GM12874 (cell line): ENCODE measurements around the gene PPA2.

Experiments used
- CTCF ChIP-seq: IDR thresholded peaks from 2 replicates; pipeline ENCODE4 v1.5.1; 2011; ENCODE audit warnings: low read depth, mild to moderate bottlenecking, control low read depth, low read length, moderate library complexity; ENCODE audit not compliant: insufficient read depth

The PPA2 gene

DNA sequence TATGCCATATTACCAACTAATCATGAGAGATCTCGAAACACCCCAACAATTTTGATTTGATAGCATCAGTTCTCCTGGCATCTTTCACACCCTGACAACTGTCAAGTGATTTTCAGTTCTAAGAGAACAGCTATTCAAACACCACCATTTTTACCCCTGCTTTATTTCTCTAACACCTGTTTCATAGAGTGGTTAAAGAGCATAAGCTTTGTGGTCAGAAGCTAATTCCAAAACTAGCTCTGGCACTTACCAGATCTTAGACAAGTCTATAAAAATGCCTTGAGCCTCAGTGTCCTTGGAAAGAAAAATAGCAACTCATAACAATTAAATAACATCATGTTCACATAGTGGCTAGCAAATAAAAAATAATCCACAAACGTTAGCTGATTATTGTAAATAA, 17.9 kb downstream of the PPA2 start:
- TF ChIP-seq CTCF: no peak

DNA sequence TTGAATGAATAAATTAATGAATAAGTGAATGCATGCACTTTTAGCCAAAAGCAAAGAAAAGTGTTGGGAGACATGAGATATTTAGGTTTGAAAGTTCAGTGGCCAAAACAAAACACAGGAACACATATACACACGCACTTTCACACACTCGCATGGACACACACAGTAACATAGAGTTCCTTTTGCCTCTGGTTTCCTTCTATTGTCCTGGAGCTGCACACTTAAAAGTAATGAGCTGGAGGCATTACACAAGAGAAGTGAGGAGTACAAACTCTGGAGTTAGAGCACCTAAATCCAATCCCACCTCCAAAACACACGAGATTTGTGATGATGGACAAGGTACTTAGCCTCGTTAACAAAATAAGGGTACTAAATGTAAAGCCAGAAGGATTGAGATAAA, 18.7 kb downstream of the PPA2 start:
- no peak for TF ChIP-seq CTCF

DNA sequence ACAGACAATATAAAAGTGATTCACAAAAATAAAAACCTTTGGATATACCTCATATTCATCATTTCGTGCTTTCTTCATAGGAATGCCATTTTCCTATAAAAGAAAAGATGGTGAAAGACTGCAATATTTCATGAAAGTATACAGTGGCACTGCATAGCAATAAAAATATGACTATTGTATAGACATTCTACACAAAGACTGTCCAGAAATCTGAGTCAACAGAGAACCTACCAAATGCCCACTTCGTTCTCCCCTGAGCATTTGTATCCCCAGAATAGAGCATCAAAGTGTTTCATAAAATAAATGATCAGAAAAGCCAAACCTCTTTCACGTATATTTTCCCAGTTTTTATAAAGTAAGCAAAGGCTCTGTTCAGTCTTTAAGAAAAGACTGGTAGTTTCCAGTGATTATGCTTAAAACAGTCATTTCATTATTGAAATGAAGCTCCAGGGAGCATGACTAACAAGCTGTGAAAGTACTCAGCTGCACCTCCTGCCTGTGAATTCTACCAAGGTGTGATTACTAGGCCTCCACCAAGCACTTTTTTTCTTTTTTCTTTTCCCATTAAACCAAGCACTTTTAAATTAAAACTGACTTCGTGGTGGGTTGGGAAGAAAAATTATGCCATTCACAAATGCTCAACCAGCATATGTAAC, 20.2 kb downstream of the PPA2 start:
- no peak for TF ChIP-seq CTCF

DNA sequence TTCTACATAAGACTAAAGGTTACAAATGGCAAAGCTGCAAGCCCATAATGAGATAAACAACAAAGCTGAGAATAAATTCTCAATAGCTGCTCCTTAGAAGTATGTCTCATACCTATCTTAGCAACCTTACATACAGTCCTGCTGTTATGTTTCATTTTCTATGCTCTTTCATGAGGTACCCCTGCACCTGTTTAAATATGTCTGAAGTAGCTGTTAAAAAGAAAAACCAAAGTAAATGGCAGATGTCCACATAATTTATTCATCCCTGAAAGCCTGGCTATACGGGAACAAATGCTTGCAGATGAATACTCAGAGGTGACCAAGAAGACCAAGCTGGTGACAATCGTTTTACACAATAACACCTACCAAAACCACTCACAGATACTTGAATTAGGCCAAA, 22.5 kb downstream of the PPA2 start:
- TF ChIP-seq CTCF: no peak

DNA sequence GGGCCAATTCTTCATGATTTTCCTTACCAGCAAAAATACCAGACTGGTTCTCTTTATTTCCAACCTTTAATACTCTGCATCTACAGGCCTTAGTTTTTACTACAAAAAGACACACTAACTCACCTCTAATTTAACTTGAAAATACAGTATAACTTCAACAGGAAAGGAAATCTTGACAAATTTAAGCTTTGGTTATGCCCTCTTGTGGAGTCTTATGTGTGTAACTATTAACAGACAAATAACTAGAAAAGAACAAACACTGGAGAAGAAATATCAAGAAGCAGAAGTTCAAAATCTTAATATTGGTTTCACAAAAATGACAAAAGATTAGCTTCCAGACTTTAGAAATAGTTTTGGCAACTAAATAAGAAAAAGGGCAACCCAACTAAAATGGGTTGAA, 33.0 kb downstream of the PPA2 start:
- TF ChIP-seq CTCF: no peak

- no peak for TF ChIP-seq CTCF
Measured at GRCh38 chr4:105437637-105438036, 36.2 kb downstream of the PPA2 start.

DNA sequence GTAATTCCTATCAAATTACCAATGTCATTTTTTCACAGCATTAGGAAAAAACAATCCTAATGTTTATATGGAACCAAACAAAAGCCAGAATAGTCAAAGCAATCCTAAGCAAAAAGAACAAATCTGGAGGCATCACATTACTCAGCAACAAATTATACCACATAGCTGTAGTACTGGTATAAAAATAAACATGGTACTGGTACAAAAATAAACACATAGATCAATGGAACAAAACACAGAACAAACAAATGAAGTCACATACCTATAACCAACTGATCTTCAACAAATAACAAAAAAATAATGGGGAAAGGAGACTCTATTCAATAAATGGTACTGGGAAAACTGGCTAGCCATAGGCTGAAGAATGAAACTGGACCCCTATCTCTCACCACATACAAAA, 37.4 kb downstream of the PPA2 start:
- TF ChIP-seq CTCF: no peak
